ENCODE measurements around the gene ZMYND11.
"Not testable (repeated sequence)": the region's sequence is repeated elsewhere in the genome, so short reads cannot be mapped to it uniquely, and the experiment has no call there.

ZMYND11 gene

DNA sequence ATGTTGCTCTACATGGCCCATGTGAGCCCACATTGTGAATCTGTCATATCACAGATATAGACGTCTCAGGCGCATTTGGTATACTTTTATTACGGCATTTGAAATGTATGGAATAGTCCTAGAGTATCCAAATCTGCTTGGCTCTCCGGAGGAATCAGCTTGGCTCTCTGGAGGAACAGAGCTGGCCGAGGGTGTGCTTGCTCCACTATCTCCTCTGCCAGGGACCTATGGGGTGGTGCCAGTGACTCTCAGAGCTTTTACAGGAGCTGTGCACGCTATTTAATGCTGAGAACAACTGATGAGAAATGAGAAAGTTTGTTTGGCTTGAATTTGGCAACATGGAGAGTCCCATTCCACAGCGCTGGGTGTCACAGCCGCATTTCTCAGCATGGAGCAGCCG lies 144.0 kb downstream of the ZMYND11 start:
- no peak for DNase-seq (ENCODE audit: low read depth in 2 of 2, low spot score in 1 of 2)

DNA sequence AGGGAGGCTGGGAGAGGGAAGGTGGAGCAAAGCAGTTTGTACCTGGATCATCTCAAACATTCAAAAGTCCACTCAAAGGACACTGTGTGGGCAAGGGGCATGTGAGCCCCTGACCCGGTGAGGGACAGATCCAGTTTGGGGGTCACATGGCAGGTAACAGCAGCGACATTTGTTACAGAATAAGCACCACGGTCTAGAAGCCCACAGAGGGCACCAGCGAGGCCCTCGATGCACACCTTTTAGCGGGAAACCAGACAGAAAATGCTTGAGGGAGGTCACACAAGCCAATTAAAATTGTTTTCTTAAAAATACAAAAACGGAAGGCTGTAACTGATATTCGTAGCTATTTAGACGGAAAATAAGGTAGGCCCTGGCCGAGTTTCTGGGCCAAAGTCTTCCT lies 144.4 kb downstream of the ZMYND11 start:
- no peak for DNase-seq (ENCODE audit: low read depth in 2 of 2, low spot score in 1 of 2)

DNA sequence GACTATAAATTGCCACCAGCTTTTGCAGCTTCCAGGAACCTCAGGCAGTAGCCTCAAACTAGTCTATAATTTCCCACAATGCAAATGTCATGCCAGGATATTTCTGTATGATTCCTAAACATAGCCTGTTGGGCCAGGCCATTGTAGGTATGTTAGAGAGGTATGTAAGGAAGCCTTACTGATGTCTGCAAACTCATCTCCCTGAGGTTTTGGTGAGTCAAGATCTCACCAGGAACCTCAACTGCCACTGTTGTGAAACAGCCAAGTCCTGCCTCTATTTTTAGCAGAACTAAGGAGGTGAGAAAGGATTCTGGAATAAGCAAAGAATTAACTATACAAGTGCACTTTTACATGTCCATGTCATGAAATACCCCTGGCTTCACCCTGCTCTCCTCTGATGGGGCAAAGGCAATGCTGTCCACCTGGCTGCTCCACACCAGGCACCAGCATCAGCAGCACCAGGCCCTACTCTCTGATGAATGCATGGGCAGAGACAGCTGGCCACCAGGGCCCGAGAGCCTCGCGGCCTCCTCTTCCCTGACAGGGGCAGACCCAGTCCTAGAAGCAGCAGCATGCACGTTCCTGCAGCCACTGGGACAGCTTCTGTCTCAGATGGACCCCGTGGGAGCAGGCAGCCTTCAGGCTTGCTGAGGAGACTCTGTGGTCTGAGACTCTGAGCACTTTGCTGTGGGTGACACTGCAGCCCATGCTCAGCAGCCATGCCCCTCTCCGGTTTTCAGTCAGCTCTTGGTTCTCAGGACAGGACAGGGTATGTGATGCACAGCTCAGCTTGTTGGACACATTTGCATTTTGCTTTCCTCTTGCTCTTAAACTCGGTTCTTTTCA lies 147.3 kb downstream of the ZMYND11 start:
- no peak for DNase-seq (ENCODE audit: low read depth in 2 of 2, low spot score in 1 of 2)

DNA sequence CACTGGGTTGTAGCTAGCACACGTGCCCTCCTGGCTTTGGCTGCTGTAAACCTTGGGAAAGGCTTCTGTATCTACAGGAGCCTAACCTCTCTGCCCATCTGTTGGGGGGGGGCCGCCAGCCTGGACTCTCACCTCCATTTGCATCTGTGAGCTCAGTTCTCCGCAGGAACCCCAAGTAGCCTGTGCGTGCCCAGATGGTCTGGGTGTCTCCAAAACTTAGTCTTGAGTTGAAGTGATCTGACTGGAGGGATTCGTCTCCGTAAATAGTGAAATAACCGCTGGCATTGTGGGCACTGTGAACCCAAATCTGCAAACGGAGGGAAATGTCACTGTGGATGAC lies 147.9 kb downstream of the ZMYND11 start:
- no peak for DNase-seq (ENCODE audit: low read depth in 2 of 2, low spot score in 1 of 2)

DNA sequence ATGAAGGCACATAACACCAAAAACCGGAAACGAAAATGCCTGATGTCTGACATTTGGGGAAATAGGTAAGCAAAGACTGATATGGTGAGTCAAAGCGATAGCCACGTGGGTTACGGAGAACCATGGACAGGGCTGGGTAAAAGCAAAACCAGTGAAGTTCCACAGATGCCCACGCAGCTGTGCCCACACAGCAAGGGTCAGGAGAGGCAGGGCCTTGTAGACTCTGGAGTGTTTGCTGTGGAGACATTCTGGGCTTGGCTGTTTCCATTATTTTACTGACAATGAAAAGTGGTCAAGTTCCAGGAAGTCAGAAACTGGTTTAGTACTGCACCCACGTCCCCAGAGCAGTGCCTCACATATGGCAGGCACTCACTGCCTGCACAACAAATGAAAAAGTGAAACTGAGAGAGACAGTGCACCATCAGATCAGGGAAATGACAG lies 148.7 kb downstream of the ZMYND11 start:
- no peak for DNase-seq (ENCODE audit: low read depth in 2 of 2, low spot score in 1 of 2)

DNA sequence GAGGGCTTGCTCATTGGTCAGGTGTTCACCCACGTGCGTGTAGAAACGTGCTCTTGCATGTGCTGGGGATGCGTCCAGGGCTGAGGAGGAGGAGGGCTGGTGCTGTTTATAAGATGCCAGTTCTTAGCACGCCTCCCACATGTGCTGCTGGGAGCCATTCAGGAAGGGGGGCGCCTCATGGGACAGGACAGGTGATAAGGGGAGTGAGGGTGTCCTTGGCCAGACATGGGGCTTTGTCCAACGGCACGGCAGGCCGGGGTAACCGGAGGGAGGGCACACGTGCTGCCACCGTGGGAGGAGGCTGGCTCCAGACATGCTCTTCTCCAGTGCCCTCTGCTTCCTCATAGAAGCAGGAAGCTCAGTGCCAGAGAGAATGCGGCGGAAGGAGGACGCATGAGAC lies 150.0 kb downstream of the ZMYND11 start:
- no peak for DNase-seq (ENCODE audit: low read depth in 2 of 2, low spot score in 1 of 2)

DNA sequence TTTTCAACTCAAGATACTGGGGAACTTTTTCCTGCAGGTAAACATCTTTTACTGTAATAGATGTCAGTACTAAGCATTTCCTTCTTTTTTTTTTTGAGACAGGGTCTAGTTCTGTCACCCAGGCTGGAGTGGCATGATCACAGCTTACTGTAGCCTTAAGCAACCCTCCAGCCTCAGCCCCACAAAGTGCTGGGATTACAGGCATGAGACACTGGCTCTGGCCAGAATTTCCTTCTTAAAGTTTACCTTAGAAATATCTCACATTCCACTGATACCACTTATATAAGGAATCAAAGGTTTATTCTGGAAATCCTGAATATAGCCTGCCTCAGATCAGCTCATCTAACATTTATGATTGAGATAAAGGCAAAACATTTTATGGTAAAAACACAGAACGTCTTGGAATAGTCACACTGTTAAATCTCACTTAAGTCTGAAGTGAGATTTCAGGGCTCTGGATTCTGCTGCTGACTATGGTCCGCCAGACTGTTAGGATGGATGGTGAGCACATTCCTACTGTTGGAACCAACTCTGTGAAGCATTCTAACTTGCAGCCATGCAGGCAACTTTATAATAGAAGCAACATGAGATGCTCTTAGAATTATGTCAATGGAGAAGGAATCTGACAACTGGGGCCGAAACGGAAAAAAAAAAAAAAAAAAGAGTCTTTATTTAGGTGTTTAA lies 151.9 kb downstream of the ZMYND11 start:
- DNase-seq (ENCODE audit: low read depth in 2 of 2, low spot score in 1 of 2), result no peak

DNA sequence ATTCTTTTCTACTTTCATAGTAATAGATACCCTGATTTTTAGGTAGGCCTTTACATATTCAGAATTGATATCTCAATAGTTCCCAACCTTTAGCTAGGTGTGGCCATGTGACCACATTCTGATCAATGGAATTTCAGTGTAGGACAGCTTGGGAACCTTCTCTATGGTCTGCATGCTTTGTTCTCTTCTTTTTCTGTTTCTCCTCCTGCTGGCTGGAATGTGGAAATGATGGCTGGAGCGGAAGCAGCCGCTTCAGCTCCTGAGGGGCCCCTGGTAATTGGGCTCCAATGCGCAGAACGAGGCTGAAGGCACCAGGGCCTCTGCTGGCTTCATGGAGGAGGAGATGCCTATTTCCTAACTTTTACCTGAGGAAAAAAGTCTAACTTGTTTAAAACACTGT lies 152.6 kb downstream of the ZMYND11 start:
- DNase-seq (ENCODE audit: low read depth in 2 of 2, low spot score in 1 of 2), result no peak

DNA sequence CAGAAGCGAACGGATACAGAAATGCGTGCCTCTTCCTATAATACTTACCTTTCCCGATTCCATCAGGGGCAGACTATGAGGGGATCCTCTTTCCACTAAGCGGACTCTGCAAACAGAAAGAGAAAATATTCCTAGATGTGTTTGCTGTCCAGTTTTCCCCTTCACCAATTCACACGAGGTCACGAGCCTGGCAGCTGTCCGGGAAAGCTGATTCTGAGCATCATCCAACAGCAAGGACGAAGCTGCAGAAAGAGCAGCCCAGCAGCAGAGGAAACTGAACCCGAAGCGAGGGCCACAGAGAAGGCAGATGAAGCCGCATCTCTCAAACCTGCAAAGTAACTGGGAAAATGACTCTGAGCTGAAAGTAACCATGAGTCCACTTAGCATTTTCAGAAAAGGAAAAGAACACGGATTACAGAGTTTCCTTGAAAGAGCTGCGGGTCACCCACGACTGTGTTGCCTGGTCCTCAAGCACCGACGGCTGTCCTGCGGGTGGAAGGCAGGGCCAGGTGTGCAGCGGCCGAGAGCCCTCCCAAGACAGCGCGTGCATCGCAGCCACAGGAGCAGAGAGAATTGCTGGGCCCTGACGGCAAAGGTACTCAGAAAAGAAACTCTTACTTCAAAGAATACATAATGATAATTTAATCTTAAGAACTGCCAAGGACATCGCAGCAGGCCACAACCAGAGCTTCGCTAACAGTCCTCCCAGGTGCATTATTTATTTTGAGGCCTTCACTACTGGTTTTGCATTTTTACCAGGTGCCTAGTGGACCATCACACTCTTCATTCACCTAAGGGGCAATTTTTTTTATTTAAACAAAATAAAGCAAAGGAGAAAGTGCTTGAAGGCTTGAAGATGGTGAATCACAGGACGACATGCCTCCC lies 153.3 kb downstream of the ZMYND11 start:
- no peak for DNase-seq (ENCODE audit: low read depth in 2 of 2, low spot score in 1 of 2)

DNA sequence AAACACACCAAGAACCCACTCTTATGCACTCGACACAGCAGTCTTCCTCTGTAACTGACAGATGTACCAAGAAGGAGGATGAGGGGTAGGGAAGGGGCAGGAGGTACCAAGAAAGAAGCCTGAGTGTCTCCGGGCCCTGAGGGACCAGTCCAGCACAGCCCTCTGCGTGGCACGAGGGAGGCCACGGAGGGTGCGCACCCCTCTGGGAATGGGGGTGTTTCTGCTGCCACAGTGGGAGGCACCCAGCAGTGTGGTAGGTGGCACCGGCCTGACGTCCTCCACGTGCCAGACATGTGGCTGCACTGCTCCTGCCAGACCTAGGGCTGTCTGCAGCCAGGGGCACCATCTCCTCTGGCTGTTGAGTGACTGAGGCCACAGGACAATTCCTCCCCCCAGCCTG lies 154.3 kb downstream of the ZMYND11 start:
- DNase-seq (ENCODE audit: low read depth in 2 of 2, low spot score in 1 of 2), result no peak

DNA sequence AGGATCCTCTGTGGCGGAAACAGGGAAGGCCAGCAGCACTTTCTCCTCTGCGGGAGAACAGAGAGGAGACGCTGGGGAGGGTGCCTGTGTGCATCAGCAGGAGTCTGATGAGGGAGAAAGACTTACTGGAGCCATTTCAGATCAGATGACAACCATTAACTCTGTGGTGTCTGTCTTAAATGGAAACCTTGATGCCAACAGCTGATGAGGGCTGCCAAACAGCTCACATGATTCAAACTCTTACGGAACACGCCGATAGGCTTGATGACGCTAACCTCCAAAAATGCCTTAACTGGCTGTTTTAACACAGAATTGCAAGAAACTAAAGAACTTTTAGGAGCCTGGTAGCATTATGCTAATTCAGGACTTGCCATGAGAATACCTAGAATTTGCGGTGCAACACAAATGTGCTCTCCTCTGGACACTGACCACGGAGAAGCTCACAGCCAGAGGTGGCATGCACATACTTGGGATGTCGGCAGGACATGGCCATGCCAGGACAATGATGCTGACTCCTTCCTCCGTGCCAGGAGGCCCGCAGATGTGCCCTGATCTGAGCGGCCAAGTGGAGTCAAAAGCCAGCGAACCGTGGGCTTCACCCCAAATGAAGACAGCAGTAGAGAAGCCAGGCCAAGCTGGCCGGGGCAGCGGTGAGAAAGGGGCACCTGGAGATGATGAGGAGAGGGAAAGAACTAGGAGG lies 154.9 kb downstream of the ZMYND11 start:
- no peak for DNase-seq (ENCODE audit: low read depth in 2 of 2, low spot score in 1 of 2)

DNA sequence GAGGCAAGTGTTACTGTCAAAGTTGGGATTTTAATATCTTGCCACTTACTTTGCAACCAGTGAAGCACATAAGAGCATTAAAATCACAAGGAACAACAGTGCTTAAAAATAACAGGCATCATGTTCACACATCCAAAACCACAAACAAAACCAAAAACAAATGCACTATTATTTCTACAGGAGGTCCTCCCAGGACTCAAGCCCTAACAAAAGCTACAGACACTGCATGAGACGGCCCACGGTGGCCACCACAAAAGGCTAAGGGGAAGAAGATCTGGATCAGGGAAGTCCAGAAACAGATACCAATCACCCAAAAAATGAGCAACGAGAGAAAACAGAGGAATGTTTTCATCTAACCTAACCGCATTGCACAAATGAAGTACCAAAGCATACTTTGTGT lies 158.4 kb downstream of the ZMYND11 start:
- DNase-seq (ENCODE audit: low read depth in 2 of 2, low spot score in 1 of 2), result no peak

DNA sequence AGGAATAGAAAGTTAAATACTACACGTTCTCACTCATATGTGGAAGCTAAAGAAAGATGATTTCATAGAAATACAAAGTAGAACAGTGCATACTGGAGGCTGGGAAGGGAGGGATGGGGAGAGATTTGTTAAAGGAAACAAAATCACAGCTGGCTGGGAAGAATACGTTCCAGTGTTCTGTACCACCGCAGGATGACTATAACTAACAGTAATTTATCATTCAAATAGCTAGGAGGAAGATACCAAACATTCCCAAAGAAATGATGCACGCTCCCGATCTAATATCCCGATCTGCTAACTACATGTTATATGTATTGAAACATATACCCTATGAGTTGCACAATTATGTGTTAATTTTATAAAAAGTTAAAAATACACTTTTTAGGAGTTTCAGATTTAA lies 162.3 kb downstream of the ZMYND11 start:
- DNase-seq (ENCODE audit: low read depth in 2 of 2, low spot score in 1 of 2), result no peak

DNA sequence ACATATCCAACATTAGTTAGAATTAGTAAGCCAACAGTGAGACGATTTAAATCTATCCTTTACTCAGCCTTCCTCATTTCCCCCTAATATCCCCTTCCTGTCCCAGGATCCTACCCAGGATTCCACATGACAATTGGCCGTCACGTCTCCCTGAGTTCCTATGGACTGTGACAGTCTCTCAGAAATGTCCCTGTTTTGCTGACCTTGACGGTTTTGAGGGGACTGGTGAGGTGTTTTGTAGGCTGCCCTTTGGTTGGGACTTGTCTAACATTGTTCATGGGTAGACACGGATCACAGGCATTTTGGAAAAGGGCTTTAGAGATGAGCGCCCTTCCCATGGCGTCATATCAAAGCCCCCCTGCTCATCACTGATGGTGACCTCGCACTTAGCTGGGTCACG lies 162.8 kb downstream of the ZMYND11 start:
- no peak for DNase-seq (ENCODE audit: low read depth in 2 of 2, low spot score in 1 of 2)

DNA sequence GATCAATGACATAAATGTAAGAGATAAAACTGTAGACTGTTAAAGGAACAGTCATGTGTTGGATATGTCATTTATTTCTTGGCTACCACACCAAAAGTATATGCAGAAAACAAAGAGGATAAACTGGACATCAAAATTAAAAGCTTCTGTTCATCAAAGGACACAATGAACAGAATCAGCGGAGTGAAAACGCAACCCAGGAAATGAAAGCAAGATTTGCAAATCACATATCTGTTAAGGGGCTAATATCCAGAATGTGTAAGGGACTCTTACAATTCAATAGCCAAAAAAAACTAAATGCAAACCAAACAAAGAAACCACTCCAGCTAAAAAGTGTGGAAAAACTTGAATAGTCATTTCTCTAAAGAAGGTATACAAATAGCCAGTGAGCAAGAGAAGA lies 164.3 kb downstream of the ZMYND11 start:
- DNase-seq (ENCODE audit: low read depth in 2 of 2, low spot score in 1 of 2), result no peak

DNA sequence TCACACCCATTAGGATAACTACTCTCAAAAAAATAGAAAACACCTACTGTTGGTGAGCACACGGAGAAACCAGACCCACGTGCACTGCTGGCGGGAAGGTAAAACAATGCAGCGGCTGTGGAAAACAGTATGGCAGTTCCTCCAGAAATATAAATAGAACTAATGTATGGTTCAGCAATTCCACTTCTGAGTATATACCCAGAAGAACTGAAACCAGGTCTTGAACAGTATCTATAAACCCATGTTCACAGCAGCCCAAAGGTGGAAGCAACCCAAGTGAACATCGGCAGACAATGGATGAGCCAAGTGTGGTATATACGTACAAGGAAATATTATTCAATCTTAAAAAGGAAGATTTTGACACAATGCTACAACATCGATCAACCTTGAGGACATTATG lies 164.7 kb downstream of the ZMYND11 start:
- no peak for DNase-seq (ENCODE audit: low read depth in 2 of 2, low spot score in 1 of 2)

DNA sequence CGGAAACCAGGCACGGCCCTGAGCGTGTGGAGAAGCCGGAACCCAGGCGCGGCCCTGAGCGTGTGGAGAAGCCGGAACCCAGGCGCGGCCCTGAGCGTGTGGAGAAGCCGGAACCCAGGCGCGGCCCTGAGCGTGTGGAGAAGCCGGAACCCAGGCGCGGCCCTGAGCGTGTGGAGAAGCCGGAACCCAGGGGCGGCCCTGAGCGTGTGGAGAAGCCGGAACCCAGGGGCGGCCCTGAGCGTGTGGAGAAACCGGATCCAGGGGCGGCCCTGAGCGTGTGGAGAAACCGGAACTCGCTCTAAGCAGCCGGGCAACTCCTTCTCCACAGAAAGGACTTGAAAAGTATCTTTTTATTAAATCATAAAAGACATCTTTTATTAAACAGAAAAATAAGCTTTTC lies 165.3 kb downstream of the ZMYND11 start:
- not testable (repeated sequence) for DNase-seq (ENCODE audit: low read depth in 2 of 2, low spot score in 1 of 2)

DNA sequence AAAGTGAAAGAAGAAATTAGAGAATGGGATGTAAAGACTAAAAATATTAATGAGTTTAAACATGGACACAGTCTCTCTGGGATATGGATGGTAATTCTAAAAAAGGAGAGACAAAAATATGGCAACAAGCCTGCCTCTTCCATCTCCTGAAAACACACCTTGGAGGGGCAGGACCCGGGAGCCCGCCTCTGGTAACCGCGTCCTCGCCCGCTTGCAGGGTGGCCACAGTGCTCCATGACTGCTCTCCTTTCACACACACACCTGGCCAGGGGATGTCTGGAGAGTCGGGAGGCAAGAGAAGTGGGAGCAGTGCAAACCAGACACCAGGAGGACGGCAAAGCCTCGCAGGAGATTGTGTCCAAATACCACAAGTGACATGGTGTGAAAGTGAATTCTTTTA lies 166.3 kb downstream of the ZMYND11 start:
- no peak for DNase-seq (ENCODE audit: low read depth in 2 of 2, low spot score in 1 of 2)
